ENCODE data around the gene HES3. TPM values are rescaled to one million over a fixed set of nuclear protein-coding genes. Genes with fewer than 3 reads are reported as not detected.
A peak's percentile ranks its signal among the peaks of the same experiment; 100 is the strongest.

The HES3 gene
- total and polyA plus RNA-seq, 10 of the 15 experiments (the other 5 are each of a cell fraction or from before 2014, with no cell fraction given): not detected

DNA sequence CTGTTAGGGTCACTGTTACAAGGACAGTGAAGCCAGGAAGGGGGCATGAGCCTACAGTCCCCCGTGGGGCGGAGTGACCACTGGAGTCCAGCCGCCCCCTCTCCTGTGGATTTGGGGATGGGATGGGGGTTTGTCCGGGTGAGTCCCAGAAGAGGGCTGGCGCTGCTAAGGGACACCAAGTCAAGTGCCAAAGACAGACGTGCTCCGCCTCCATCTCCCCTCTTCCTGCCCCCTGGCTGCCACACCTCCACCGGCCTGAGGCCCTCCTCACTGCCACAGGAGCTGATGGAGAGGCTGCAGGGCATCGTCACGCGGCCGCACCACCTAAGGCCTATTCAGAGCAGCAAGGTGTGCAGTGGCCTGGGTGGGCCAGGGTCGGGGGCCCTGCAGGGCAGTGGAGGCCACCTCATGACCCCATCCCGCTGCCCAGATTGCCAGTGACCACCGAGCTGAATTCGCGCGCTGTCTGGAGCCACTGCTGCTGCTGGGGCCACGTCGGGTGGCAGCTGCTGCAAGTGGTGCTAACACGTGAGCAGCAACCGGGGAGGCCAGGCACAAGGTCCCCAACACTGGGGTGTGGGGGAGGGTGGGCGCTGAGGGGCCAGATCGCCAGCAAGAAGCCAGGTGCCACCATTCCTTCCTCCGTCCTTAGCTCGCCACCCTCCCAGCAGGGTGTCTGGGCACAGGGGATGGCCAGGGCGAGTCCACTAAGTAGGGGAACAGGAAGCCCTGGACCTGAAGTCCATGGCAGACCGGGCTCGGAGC, 33.2 kb upstream of the HES3 start:
- ChIA-PET SMC1A (ENCODE audit: uncharacterized antibody, unreplicated experiment) (no interaction called here), RAD21 (ENCODE audit: unreplicated experiment) (no interaction called here), POLR2A (no interaction called here), CTCF (interaction anchor here (1.2 kb wide), 1 partner anchor 24 kb away, joined by 4 read pairs; no protein-coding TSS in a partner anchor)
- WGBS (ENCODE audit: insufficient coverage, insufficient replicate concordance, low lambda C conversion rate, missing lambda C conversion rate): 97% methylated on average over 23 of the region's 29 CpGs
- no peak overlapping the region for H3K4me3 ChIP-seq
- intact Hi-C loops (cut with micrococcal nuclease; ENCODE audit: unreplicated experiment) (no loop called here), in situ Hi-C loops (cut with MboI) (no loop called here)
- no TSS peak for BruUV-seq (replicated peaks)
- H2AFZ ChIP-seq (ENCODE audit: control insufficient read depth, low read depth, low read length): no peak overlapping the region
- H3K4me2 ChIP-seq (ENCODE audit: control insufficient read depth, insufficient read depth): no peak overlapping the region
- no peaks in the 10 kb centered on the region for H3K27me3 ChIP-seq (replicated peaks in 1 of 2; ENCODE audit: control insufficient read depth in 2 of 2, insufficient read depth in 2 of 2, low read length in 1 of 2)
- H3K36me3 ChIP-seq (ENCODE audit: control insufficient read depth in 2 of 2, insufficient read depth in 2 of 2, low read length in 1 of 2): peaks cover 6 to 7% of the 10 kb centered on the region in 2 experiments; a peak in 3 of 4 replicates
- no peak for FAIRE-seq
- no peaks in the 10 kb centered on the region for H3K9me3 ChIP-seq (replicated peaks; ENCODE audit: control insufficient read depth, insufficient read depth, low read length)
- no peak for ATAC-seq
- peaks cover 24% of the 10 kb centered on the region for H3K4me1 ChIP-seq (ENCODE audit: control insufficient read depth, insufficient read depth, low read length)
- no peaks in the 10 kb centered on the region; the same call in 1 of the 2 replicates for H4K20me1 ChIP-seq (ENCODE audit: control insufficient read depth, insufficient read depth)
- DNase-seq (ENCODE audit: low read depth, low spot score): no peak
- no peak overlapping the region for H3K27ac ChIP-seq (ENCODE audit: control insufficient read depth, insufficient read depth)
- H3K9ac ChIP-seq (ENCODE audit: control insufficient read depth, insufficient read depth, low read length): no peak overlapping the region
- H3K79me2 ChIP-seq (ENCODE audit: control insufficient read depth, insufficient read depth, low read length): peaks cover 7% of the 10 kb centered on the region
- peak; percentile 41; the same call in 1 of the 2 replicates for TF ChIP-seq POLR2A (IDR thresholded peaks at IDR 0.05; ENCODE audit: low read depth, low read length)
- TF ChIP-seq, protein P1, sequence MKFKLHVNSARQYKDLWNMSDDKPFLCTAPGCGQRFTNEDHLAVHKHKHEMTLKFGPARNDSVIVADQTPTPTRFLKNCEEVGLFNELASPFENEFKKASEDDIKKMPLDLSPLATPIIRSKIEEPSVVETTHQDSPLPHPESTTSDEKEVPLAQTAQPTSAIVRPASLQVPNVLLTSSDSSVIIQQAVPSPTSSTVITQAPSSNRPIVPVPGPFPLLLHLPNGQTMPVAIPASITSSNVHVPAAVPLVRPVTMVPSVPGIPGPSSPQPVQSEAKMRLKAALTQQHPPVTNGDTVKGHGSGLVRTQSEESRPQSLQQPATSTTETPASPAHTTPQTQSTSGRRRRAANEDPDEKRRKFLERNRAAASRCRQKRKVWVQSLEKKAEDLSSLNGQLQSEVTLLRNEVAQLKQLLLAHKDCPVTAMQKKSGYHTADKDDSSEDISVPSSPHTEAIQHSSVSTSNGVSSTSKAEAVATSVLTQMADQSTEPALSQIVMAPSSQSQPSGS (IDR thresholded peaks at IDR 0.05; ENCODE audit: low read length): no peak

DNA sequence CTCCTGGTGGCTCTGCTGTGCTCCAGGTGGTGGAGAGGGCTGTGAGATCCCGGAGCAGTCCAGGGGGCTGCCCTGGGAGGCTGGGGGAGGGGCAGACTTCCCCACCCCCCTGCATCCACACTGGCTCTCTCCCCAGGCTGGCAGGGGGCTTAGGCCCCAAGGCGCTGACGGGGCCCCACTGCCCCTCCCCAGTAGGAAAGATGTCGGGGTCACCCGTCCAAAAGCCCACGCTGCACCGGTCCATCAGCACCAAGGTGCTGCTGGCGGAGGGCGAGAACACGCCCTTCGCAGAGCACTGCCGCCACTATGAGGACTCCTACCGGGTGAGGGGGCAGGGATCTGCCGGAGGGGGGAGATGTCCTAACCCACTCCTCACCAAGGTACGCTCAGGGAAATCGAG, 32.2 kb upstream of the HES3 start:
- H3K79me2 ChIP-seq (ENCODE audit: control insufficient read depth, insufficient read depth, low read length): peaks cover 3% of the 10 kb centered on the region
- TF ChIP-seq, protein P2, sequence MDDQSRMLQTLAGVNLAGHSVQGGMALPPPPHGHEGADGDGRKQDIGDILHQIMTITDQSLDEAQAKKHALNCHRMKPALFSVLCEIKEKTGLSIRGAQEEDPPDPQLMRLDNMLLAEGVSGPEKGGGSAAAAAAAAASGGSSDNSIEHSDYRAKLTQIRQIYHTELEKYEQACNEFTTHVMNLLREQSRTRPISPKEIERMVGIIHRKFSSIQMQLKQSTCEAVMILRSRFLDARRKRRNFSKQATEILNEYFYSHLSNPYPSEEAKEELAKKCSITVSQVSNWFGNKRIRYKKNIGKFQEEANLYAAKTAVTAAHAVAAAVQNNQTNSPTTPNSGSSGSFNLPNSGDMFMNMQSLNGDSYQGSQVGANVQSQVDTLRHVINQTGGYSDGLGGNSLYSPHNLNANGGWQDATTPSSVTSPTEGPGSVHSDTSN (IDR thresholded peaks at IDR 0.05; ENCODE audit: insufficient replicate concordance, low read depth, low read length): no peak
- TF ChIP-seq POLR2AphosphoS5 (IDR thresholded peaks at IDR 0.05; ENCODE audit: low read length): 0 out of 2 replicates have a peak, but pooled peaks have one; percentile 5
- no peak overlapping the region for H2AFZ ChIP-seq (ENCODE audit: control insufficient read depth, low read depth, low read length)
- intact Hi-C loops (cut with micrococcal nuclease; ENCODE audit: unreplicated experiment) (no loop called here), in situ Hi-C loops (cut with MboI) (no loop called here)
- FAIRE-seq (no peak), DNase-seq (ENCODE audit: low read depth, low spot score) (no peak), ATAC-seq (no peak)
- H3K4me1 ChIP-seq (ENCODE audit: control insufficient read depth, insufficient read depth, low read length): peaks cover 24% of the 10 kb centered on the region
- no peaks in the 10 kb centered on the region; the same call in 1 of the 2 replicates for H4K20me1 ChIP-seq (ENCODE audit: control insufficient read depth, insufficient read depth)
- H3K9ac ChIP-seq (ENCODE audit: control insufficient read depth, insufficient read depth, low read length): no peak overlapping the region
- H3K4me3 ChIP-seq: no peak overlapping the region
- no peaks in the 10 kb centered on the region for H3K9me3 ChIP-seq (replicated peaks; ENCODE audit: control insufficient read depth, insufficient read depth, low read length)
- ChIA-PET RAD21 (ENCODE audit: unreplicated experiment) (no interaction called here), SMC1A (ENCODE audit: uncharacterized antibody, unreplicated experiment) (no interaction called here), CTCF (interaction anchor here (0.6 kb wide), 1 partner anchor 458 kb away, joined by 3 read pairs; no protein-coding TSS in a partner anchor), POLR2A (no interaction called here)
- no TSS peak for BruUV-seq (replicated peaks)
- H3K27ac ChIP-seq (ENCODE audit: control insufficient read depth, insufficient read depth): no peak overlapping the region
- no peak overlapping the region for H3K4me2 ChIP-seq (ENCODE audit: control insufficient read depth, insufficient read depth)
- H3K27me3 ChIP-seq (replicated peaks in 1 of 2; ENCODE audit: control insufficient read depth in 2 of 2, insufficient read depth in 2 of 2, low read length in 1 of 2): no peaks in the 10 kb centered on the region
- peaks cover 6 to 7% of the 10 kb centered on the region in 2 experiments; a peak in 3 of 4 replicates for H3K36me3 ChIP-seq (ENCODE audit: control insufficient read depth in 2 of 2, insufficient read depth in 2 of 2, low read length in 1 of 2)
- WGBS (ENCODE audit: insufficient coverage, insufficient replicate concordance, low lambda C conversion rate, missing lambda C conversion rate): 78% methylated on average over 15 of the region's 16 CpGs

Data from GM12878 (cell line).